ENCODE data around the gene TNRC6A.

DNA sequence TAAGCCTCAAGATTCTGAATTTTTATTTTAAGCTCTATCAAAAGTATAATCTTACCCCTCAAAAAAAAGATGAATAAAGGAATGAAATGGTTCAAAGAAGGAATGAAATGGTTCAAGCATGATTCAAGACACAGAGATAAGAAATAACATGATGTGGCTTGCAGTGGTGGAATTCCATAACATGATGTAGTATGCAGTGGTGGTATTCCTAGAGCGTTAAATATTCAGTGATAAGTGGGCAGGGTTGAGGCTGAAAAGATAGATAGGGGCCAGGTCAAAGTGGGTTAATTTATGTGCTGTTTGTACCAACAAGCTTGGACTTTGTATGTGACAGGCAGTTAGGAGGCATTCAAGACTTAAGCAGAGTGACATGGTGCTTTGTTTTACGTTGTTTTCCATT, 29.6 kb downstream of the TNRC6A start:
- no peak for TF ChIP-seq GATA3 (IDR thresholded peaks at IDR 0.05; ENCODE audit: low read depth, low read length)
- no peak for TF ChIP-seq GATA2 (IDR thresholded peaks at IDR 0.05; ENCODE audit: low read depth, low read length)
